GM21825 (cell line): ENCODE data around the gene KHK.

Experiments used
- ATAC-seq: cut with Tn5 transposase; IDR thresholded peaks from one replicate; pipeline ENCODE4 v1.9.1; 2021; ENCODE audit warnings: mild to moderate bottlenecking, moderate library complexity; ENCODE audit not compliant: unreplicated experiment

KHK gene

GRCh38 chr2:27149570-27150405 lies 63.2 kb downstream of the KHK start:
- no peak for ATAC-seq
